GM21360 (cell line): ENCODE data around the gene MARK1.
"Not testable (repeated sequence)": the region's sequence is repeated elsewhere in the genome, so short reads cannot be mapped to it uniquely, and the experiment has no call there.

Source experiments
- ATAC-seq: cut with Tn5 transposase; IDR thresholded peaks from one replicate; pipeline ENCODE4 v1.9.1; 2021; ENCODE audit warnings: mild to moderate bottlenecking, moderate library complexity; ENCODE audit not compliant: unreplicated experiment

The MARK1 gene

GRCh38 chr1:220605651-220606050 is 77.7 kb downstream of the MARK1 start:
- not testable (repeated sequence) for ATAC-seq

GRCh38 chr1:220611100-220611499 is 83.2 kb downstream of the MARK1 start:
- ATAC-seq, result not testable (repeated sequence)

- ATAC-seq, result no peak
Measured at GRCh38 chr1:220616836-220617235, 88.9 kb downstream of the MARK1 start.

GRCh38 chr1:220628431-220628830 is 100.5 kb downstream of the MARK1 start:
- ATAC-seq, result no peak

GRCh38 chr1:220631238-220631815 is 103.4 kb downstream of the MARK1 start:
- no peak for ATAC-seq

GRCh38 chr1:220637759-220638158 is 109.8 kb downstream of the MARK1 start:
- ATAC-seq, result no peak

GRCh38 chr1:220642285-220642684 is 114.3 kb downstream of the MARK1 start:
- ATAC-seq, result no peak

GRCh38 chr1:220652995-220653394 is 125.1 kb downstream of the MARK1 start:
- ATAC-seq, result no peak

- ATAC-seq, result peak; percentile 96
Measured at GRCh38 chr1:220655509-220655908, 127.6 kb downstream of the MARK1 start.

GRCh38 chr1:220655961-220656740 is 128.2 kb downstream of the MARK1 start:
- ATAC-seq, result peak; percentile 23

- no peak for ATAC-seq
Measured at GRCh38 chr1:220666349-220666748, 138.4 kb downstream of the MARK1 start.

GRCh38 chr1:220669005-220669404 is 141.1 kb downstream of the MARK1 start:
- no peak for ATAC-seq

- no peak for ATAC-seq
Measured at GRCh38 chr1:220670365-220670764, 142.4 kb downstream of the MARK1 start.

GRCh38 chr1:220673921-220674320 is 146.0 kb downstream of the MARK1 start:
- ATAC-seq, result no peak

- no peak for ATAC-seq
Measured at GRCh38 chr1:220677251-220677650, 149.3 kb downstream of the MARK1 start.

GRCh38 chr1:220680085-220680687 is 152.2 kb downstream of the MARK1 start:
- peak; percentile 90 for ATAC-seq

GRCh38 chr1:220681220-220681880 is 153.4 kb downstream of the MARK1 start:
- no peak for ATAC-seq

- ATAC-seq, result no peak
Measured at GRCh38 chr1:220682901-220683576, 155.1 kb downstream of the MARK1 start.

GRCh38 chr1:220683716-220684115 is 155.8 kb downstream of the MARK1 start:
- not testable (repeated sequence) for ATAC-seq

GRCh38 chr1:220684890-220685289 is 157.0 kb downstream of the MARK1 start:
- no peak for ATAC-seq

- ATAC-seq, result no peak
Measured at GRCh38 chr1:220685879-220686278, 157.9 kb downstream of the MARK1 start.
